IMR-90 (cell line): ENCODE data around the gene FARP1. TPM values are rescaled to one million over a fixed set of nuclear protein-coding genes. Genes with fewer than 3 reads are reported as not detected.

Experiments used
- ATAC-seq: fragments of 200-7000 bp; cut with Tn5 transposase; 2 replicates; pipeline ENCODE4 v1.9.1; 2020; ENCODE audit warnings: low read depth, mild to moderate bottlenecking, moderate library complexity
- BruUV-seq: library from RNA; stranded (reverse); fragments of 400-500 nt; replicated peaks from 2 replicates; lab custom pipeline; 2021; lab: Mats Ljungman, UMichigan
- CTCF ChIA-PET: fragments of 300-600 bp; formaldehyde crosslinking; extraction: SDS; loops from one replicate; lab custom pipeline; 2021; ENCODE audit warnings: antibody characterized with exemption; lab: Yijun Ruan, JAX
- POLR2A ChIA-PET: fragments of 300-600 bp; sonication (Branson Sonifier 250); formaldehyde crosslinking; loops from one replicate; lab custom pipeline; 2022; ENCODE audit warnings: antibody characterized with exemption; ENCODE audit not compliant: unreplicated experiment; lab: Charles Lee
- DNase-seq: peaks from one replicate; pipeline ENCODE4 v3.0.0; 2013
- H2AFZ ChIP-seq: replicated peaks from 2 replicates; pipeline ENCODE3; 2013; ENCODE audit warnings: low read length, mild to moderate bottlenecking; ENCODE audit not compliant: poor library complexity
- H2AK5ac ChIP-seq: 2 replicates; pipeline ENCODE4 v1.6.1; 2013; ENCODE audit warnings: low read depth, low read length, inconsistent platforms
- H2AK9ac ChIP-seq: replicated peaks from 2 replicates; pipeline ENCODE3; 2013; ENCODE audit warnings: mild to moderate bottlenecking, low read depth, low read length, moderate library complexity; ENCODE audit not compliant: poor library complexity
- H2BK120ac ChIP-seq: 2 replicates; pipeline ENCODE4 v1.6.1; 2013; ENCODE audit warnings: low read depth, low read length, inconsistent platforms
- H2BK15ac ChIP-seq: 3 replicates; pipeline ENCODE4 v1.6.1; 2013; ENCODE audit warnings: low read depth, low read length, inconsistent platforms
- H2BK20ac ChIP-seq: 2 replicates; pipeline ENCODE4 v1.6.1; 2013; ENCODE audit warnings: low read depth, mild to moderate bottlenecking, inconsistent platforms, low read length, moderate library complexity
- H2BK5ac ChIP-seq: 2 replicates; pipeline ENCODE4 v1.6.1; 2013; ENCODE audit warnings: mild to moderate bottlenecking, low read depth, low read length, inconsistent platforms; ENCODE audit not compliant: poor library complexity, severe bottlenecking
- H3K14ac ChIP-seq: replicated peaks from 2 replicates; pipeline ENCODE4 v1.6.1; 2013; ENCODE audit warnings: low read depth, low read length, inconsistent platforms
- H3K18ac ChIP-seq: 2 replicates; pipeline ENCODE4 v1.6.1; 2013; ENCODE audit warnings: low read depth, low read length, control low read depth
- H3K23ac ChIP-seq: 2 replicates; pipeline ENCODE4 v1.6.1; 2013; ENCODE audit warnings: low read depth, low read length, inconsistent platforms
- H3K27ac ChIP-seq: 2 replicates; pipeline ENCODE4 v1.5.1; 2013; ENCODE audit warnings: mild to moderate bottlenecking, control low read depth, low read length; ENCODE audit not compliant: insufficient read depth
- H3K27me3 ChIP-seq: 2 replicates; pipeline ENCODE4 v1.6.1; 2013; ENCODE audit warnings: low read length; ENCODE audit not compliant: control insufficient read depth, insufficient read depth
- H3K36me3 ChIP-seq: 2 replicates; pipeline ENCODE4 v1.6.1; 2013; ENCODE audit warnings: low read length, mixed read lengths; ENCODE audit not compliant: control insufficient read depth, insufficient read depth
- H3K4ac ChIP-seq: 2 replicates; pipeline ENCODE4 v1.6.1; 2013; ENCODE audit warnings: low read depth, low read length, inconsistent platforms
- H3K4me1 ChIP-seq: 2 replicates; pipeline ENCODE4 v1.6.1; 2013; ENCODE audit warnings: low read length, mixed read lengths; ENCODE audit not compliant: control insufficient read depth, insufficient read depth
- H3K4me2 ChIP-seq: 2 replicates; pipeline ENCODE4 v1.6.1; 2013; ENCODE audit warnings: low read depth, mild to moderate bottlenecking, control low read depth, low read length, moderate library complexity
- H3K4me3 ChIP-seq: 2 replicates; pipeline ENCODE4 v1.5.1; 2013; ENCODE audit warnings: low read depth, mild to moderate bottlenecking, control low read depth, low read length, moderate library complexity; ENCODE audit not compliant: insufficient read depth
- H3K56ac ChIP-seq: 2 replicates; pipeline ENCODE4 v1.6.1; 2013; ENCODE audit warnings: low read length, inconsistent platforms; ENCODE audit not compliant: insufficient read depth; ENCODE audit errors: extremely low read depth
- H3K79me1 ChIP-seq, 2 experiments: 2 replicates each; pipeline ENCODE4 v1.6.1; 2013; ENCODE audit warnings: low read length in 2 of 2, inconsistent platforms in 1 of 2, low read depth in 1 of 2
- H3K9ac ChIP-seq: 2 replicates; pipeline ENCODE4 v1.6.1; 2013; ENCODE audit warnings: low read depth, low read length, control low read depth
- H3K9me1 ChIP-seq: 2 replicates; pipeline ENCODE4 v1.6.1; 2013; ENCODE audit warnings: low read length, inconsistent platforms; ENCODE audit not compliant: insufficient read depth
- H3K9me3 ChIP-seq: 2 replicates; pipeline ENCODE4 v1.6.1; 2013; ENCODE audit warnings: low read length; ENCODE audit not compliant: control insufficient read depth, insufficient read depth
- H4K20me1 ChIP-seq: 2 replicates; pipeline ENCODE4 v1.6.1; 2013; ENCODE audit warnings: low read length, inconsistent platforms; ENCODE audit not compliant: insufficient read depth
- H4K5ac ChIP-seq: 2 replicates; pipeline ENCODE4 v1.6.1; 2013; ENCODE audit warnings: mild to moderate bottlenecking, low read depth, low read length, control low read depth
- H4K8ac ChIP-seq, 2 experiments: 2 replicates each; pipeline ENCODE4 v1.6.1; 2013; ENCODE audit warnings: low read depth in 2 of 2, low read length in 2 of 2, control low read depth in 1 of 2, inconsistent platforms in 1 of 2
- H4K91ac ChIP-seq: 2 replicates; pipeline ENCODE4 v1.6.1; 2013; ENCODE audit warnings: low read depth, low read length, inconsistent platforms; ENCODE audit not compliant: insufficient read depth
- CEBPB ChIP-seq: IDR thresholded peaks from 2 replicates; pipeline ENCODE4 v1.6.1; 2012; ENCODE audit warnings: low read depth, low read length, improper control_type of control experiment
- MAFK ChIP-seq: IDR thresholded peaks from 2 replicates; pipeline ENCODE4 v1.6.1; 2012; ENCODE audit warnings: low read depth, low read length, improper control_type of control experiment
- POLR2A ChIP-seq: IDR thresholded peaks from 2 replicates; pipeline ENCODE4 v1.6.1; 2012; ENCODE audit warnings: mild to moderate bottlenecking, low read depth, low read length
- RCOR1 ChIP-seq: IDR thresholded peaks from 2 replicates; pipeline ENCODE4 v1.6.1; 2012; ENCODE audit warnings: mild to moderate bottlenecking, low read length, improper control_type of control experiment; ENCODE audit not compliant: insufficient replicate concordance
- SMC3 ChIP-seq: fragments of 150-350 bp; IDR thresholded peaks from 2 replicates; pipeline ENCODE4 v1.6.1; 2016; ENCODE audit warnings: low read depth, mild to moderate bottlenecking, antibody characterized with exemption, low read length, moderate library complexity
- WGBS, 2 experiments: methylation state at CpG; one replicate each; pipeline versions ENCODE4 v1.1.5 to v1.1.7; 2013; ENCODE audit warnings: missing lambda C conversion rate in 2 of 2; ENCODE audit not compliant: insufficient read length in 1 of 2; ENCODE audit errors: extremely low coverage in 2 of 2; 5-methylcytosine and 5-hydroxymethylcytosine counted together
- dilution Hi-C: fragments of 300-500 bp; cut with HindIII; formaldehyde crosslinking; loops from one replicate; pipeline ENCODE4 v1.14.3; 2018; ENCODE audit warnings: low sequenced_read_pairs; ENCODE audit not compliant: unreplicated experiment
- in situ Hi-C: fragments of 300-500 bp; cut with MboI; formaldehyde crosslinking; loops from 3 replicates; pipeline ENCODE4 v1.14.3; 2019; ENCODE audit warnings: low sequenced_read_pairs, inconsistent platforms, mixed read lengths
- intact Hi-C: fragments of 100-400 bp; cut with micrococcal nuclease; formaldehyde crosslinking; loops from 2 replicates; pipeline ENCODE4 v1.10.0; 2022
- polyA plus RNA-seq, 3 experiments: library from polyadenylated mRNA; depleted of rRNA; stranded (reverse); fragments of >200 nt; gene quantifications; 2 replicates each; pipeline ENCODE4 v1.2.3, GENCODE V29; 2012; ENCODE audit warnings: low replicate concordance in 1 of 3
- total RNA-seq: library from RNA; depleted of rRNA; stranded (reverse); fragments of >200 nt; gene quantifications from 2 replicates; pipeline ENCODE4 v1.2.3, GENCODE V29; 2012
- TF ChIP-seq, protein P1 (sequence below): fragments of 150-350 bp; IDR thresholded peaks from 2 replicates; pipeline ENCODE4 v1.6.1; 2017; ENCODE audit warnings: mild to moderate bottlenecking, antibody characterized with exemption, low read length, low read depth

The FARP1 gene
- total and polyA plus RNA-seq, 2 of the 4 experiments (the other 2 are of a cell fraction), result 39.6 to 57.0 TPM

DNA sequence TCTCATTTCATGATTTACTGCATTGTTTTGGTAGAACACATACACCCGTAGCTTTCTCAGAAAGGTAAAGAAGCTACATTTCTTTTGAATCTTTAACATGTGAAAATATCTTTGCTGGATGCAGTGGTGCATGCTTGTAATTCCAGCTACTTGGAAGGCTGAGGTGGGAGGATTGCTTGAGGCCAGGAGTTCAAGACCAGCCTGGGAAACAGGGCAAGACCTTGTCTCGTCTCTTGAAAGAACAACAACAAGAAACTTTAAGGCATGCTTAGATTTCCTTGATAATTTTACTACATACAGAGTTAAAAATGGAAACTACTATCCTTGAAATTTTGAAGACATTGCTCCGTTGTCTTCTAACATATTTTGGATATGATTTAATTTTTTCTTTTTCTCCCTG is 26.4 kb downstream of the FARP1 start:
- WGBS, 2 experiments, result no CpG with 5 or more reads among the region's 3 CpGs
- H3K79me1 ChIP-seq, result peaks cover 25 to 74% of the 10 kb centered on the region in 2 experiments
- ATAC-seq (no peak), DNase-seq (no peak)
- H2AK9ac ChIP-seq, result no peak overlapping the region
- TF ChIP-seq RCOR1 (no peak), SMC3 (no peak), CEBPB (no peak), POLR2A (no peak), MAFK (no peak)
- TF ChIP-seq, protein P1, sequence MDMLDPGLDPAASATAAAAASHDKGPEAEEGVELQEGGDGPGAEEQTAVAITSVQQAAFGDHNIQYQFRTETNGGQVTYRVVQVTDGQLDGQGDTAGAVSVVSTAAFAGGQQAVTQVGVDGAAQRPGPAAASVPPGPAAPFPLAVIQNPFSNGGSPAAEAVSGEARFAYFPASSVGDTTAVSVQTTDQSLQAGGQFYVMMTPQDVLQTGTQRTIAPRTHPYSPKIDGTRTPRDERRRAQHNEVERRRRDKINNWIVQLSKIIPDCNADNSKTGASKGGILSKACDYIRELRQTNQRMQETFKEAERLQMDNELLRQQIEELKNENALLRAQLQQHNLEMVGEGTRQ, result no peak
- 0 out of 2 replicates have a peak overlapping the region, but pooled peaks have one; percentile 45 for H3K14ac ChIP-seq
- H4K91ac ChIP-seq, result no peak overlapping the region
- no peak overlapping the region for H3K27ac ChIP-seq
- no peak overlapping the region for H2AK5ac ChIP-seq
- H2BK15ac ChIP-seq, result no peak overlapping the region
- no TSS peak for BruUV-seq
- no peak overlapping the region for H2BK20ac ChIP-seq
- no peak overlapping the region; the same call in 1 of the 2 replicates for H3K23ac ChIP-seq
- no peak overlapping the region for H4K5ac ChIP-seq
- H3K4ac ChIP-seq, result no peak overlapping the region
- peaks cover 5% of the 10 kb centered on the region for H3K36me3 ChIP-seq
- intact Hi-C loops, result no loop called here
- no peak overlapping the region for H3K18ac ChIP-seq
- no peak overlapping the region for H3K4me2 ChIP-seq
- H3K56ac ChIP-seq, result no peak overlapping the region
- H3K4me1 ChIP-seq, result peaks cover 24% of the 10 kb centered on the region
- H2BK120ac ChIP-seq, result no peak overlapping the region
- dilution Hi-C loops, result no loop called here
- H4K20me1 ChIP-seq, result peaks cover 42% of the 10 kb centered on the region
- no peaks in the 10 kb centered on the region for H3K27me3 ChIP-seq
- H2AFZ ChIP-seq, result no peak overlapping the region
- H3K4me3 ChIP-seq, result no peak overlapping the region
- ChIA-PET POLR2A (no interaction called here), CTCF (interaction anchor here (1.2 kb wide), 1 partner anchor 8 kb away, joined by 3 read pairs; no protein-coding TSS in a partner anchor)
- H3K9me1 ChIP-seq, result peaks cover 20% of the 10 kb centered on the region
- in situ Hi-C loops, result no loop called here
- H2BK5ac ChIP-seq, result no peak overlapping the region
- no peak overlapping the region for H3K9ac ChIP-seq
- H4K8ac ChIP-seq, result no peak overlapping the region
- no peaks in the 10 kb centered on the region for H3K9me3 ChIP-seq
